Measurements from ENCODE around the gene CFAP100.
A peak's percentile ranks its signal among the peaks of the same experiment; 100 is the strongest.

The CFAP100 gene

DNA sequence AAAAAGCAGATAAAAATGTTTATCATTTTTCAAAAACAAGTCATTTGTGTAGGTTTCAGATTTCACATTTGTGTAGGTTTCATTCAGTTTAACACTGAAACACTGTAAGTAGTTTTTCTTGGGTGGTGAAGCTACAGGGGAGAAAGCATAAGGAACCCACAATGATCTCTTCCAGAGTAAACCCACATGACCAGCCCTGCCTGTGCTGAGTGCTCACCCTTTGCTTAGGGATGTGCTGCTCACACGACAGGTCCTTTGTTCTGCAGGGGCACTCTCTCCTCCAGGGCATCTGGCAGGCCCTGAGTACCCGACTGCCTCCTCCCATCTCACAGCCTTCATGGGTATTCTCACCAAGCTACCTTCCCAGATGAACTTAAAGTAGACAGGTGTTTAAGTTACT, 52.1 kb downstream of the CFAP100 start:
- Histone ChIP-seq H3K36me3 (ENCODE audit: control insufficient read depth in 5 of 5, insufficient read depth in 5 of 5, low read length in 5 of 5) (peaks cover 3 to 56% (median 44%) of the 10 kb centered on the region in 5 donors), H3K27ac (ENCODE audit: low read depth, low read length) (no peak overlapping the region), H3K27me3 (ENCODE audit: control insufficient read depth in 5 of 5, insufficient read depth in 4 of 5, low read length in 5 of 5) (no peaks in the 10 kb centered on the region), H3K4me1 (ENCODE audit: control insufficient read depth in 5 of 5, insufficient read depth in 5 of 5, low read length in 5 of 5) (peaks cover 0 to 13% (median 1%) of the 10 kb centered on the region in 5 donors), H3K4me3 (ENCODE audit: low read depth in 1 of 5, low read length in 5 of 5) (no peak overlapping the region), H3K9ac (ENCODE audit: low read length in 5 of 5) (no peak overlapping the region), H3K9me3 (ENCODE audit: control insufficient read depth in 5 of 5, low read length in 5 of 5) (no peaks in the 10 kb centered on the region)

DNA sequence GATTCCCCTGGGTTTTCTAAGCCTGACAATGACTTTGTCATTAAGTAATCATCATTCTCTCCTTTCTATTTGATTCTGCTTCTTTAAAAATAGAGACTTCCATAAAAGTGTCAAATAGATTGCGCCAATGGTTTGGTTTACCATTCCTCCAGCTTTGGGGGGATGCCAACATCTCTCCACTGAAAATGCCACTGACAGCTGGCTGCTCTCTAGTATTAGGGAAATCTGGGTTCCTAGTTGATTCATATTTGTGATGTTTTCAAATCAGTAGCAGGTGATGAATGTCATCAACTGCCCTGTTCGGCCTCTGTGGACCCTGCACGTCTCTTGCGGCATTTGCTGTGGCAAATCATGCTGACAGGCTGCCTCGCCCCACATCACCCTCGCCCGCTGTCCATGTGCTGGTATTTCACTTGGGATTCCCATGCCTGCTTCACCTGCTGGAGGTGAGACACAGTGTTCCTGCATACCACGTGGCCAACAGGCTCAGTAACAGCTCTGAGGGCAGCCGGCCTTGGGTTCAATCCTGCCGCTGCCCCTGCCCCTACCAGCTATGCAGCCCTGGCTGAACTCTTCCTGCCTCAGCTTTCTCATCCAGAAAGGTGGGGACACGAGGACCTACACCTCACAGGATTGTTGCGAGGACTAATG, 52.9 kb downstream of the CFAP100 start:
- Histone ChIP-seq H3K9ac (ENCODE audit: low read length in 5 of 5) (no peak overlapping the region), H3K4me3 (ENCODE audit: low read depth in 1 of 5, low read length in 5 of 5) (no peak overlapping the region), H3K27ac (ENCODE audit: low read depth, low read length) (no peak overlapping the region), H3K4me1 (ENCODE audit: control insufficient read depth in 5 of 5, insufficient read depth in 5 of 5, low read length in 5 of 5) (peaks cover 0 to 13% (median 1%) of the 10 kb centered on the region in 5 donors), H3K36me3 (ENCODE audit: control insufficient read depth in 5 of 5, insufficient read depth in 5 of 5, low read length in 5 of 5) (peaks cover 3 to 64% (median 48%) of the 10 kb centered on the region in 5 donors), H3K9me3 (ENCODE audit: control insufficient read depth in 5 of 5, low read length in 5 of 5) (no peaks in the 10 kb centered on the region), H3K27me3 (ENCODE audit: control insufficient read depth in 5 of 5, insufficient read depth in 4 of 5, low read length in 5 of 5) (no peaks in the 10 kb centered on the region)

DNA sequence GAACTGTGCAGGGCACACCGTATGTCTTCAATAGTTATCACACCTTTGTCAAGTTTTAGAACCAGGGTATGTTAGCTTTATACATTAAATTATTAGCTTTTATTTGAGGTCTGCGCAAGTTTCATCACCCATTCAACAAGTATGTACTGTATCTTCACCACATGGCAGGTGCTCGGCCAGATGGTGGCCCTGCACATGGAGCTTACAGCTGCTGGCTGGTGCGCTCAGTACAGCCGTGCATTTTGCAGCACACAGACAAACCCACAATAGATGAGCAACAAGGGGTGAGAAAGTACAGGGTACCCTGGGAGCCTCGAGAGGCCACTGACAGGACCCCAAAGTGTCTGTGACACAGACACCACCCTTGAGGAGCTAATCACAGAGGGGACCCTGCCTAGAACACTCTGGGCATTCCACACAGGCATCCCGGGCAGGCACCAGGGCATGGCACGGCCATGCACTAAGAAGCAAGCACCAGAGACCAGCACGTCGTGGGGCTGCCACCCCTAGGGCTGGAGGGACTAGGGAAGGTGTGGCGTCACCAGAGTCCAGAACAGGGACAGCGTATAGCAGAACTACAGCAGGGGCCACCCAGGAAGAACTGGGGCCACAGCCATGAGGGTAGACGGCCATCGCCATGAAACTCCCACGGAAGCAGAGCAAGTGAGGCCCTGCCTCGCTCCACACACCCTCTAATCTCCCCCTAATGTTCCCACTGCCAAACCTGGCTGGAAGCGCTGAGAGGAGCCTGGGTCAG, 53.6 kb downstream of the CFAP100 start:
- Histone ChIP-seq H3K4me1 (ENCODE audit: control insufficient read depth in 5 of 5, insufficient read depth in 5 of 5, low read length in 5 of 5) (peaks cover 0 to 13% (median 1%) of the 10 kb centered on the region in 5 donors), H3K9ac (ENCODE audit: low read length in 5 of 5) (no peak overlapping the region), H3K36me3 (ENCODE audit: control insufficient read depth in 5 of 5, insufficient read depth in 5 of 5, low read length in 5 of 5) (peaks cover 3 to 61% (median 44%) of the 10 kb centered on the region in 5 donors), H3K27me3 (ENCODE audit: control insufficient read depth in 5 of 5, insufficient read depth in 4 of 5, low read length in 5 of 5) (no peaks in the 10 kb centered on the region), H3K27ac (ENCODE audit: low read depth, low read length) (no peak overlapping the region), H3K9me3 (ENCODE audit: control insufficient read depth in 5 of 5, low read length in 5 of 5) (no peaks in the 10 kb centered on the region), H3K4me3 (ENCODE audit: low read depth in 1 of 5, low read length in 5 of 5) (no peak overlapping the region)

DNA sequence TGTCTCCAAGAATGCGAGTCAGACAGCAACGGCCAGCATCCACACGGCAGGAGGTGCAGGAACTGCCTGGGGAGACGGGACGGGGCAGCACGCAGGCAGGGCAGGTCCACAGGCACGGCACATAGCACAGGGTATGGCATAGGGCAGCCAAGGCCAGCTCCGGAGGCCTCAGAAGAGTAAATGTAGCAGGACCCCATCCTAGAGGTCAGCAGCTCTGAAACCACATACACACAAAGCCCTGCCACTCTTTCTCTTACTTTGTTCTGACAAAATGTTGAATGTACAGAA, 54.1 kb downstream of the CFAP100 start:
- H3K4me3 ChIP-seq (ENCODE audit: low read depth in 1 of 5, low read length in 5 of 5), result no peak overlapping the region
- no peak overlapping the region for H3K9ac ChIP-seq (ENCODE audit: low read length in 5 of 5)
- H3K4me1 ChIP-seq (ENCODE audit: control insufficient read depth in 5 of 5, insufficient read depth in 5 of 5, low read length in 5 of 5), result peaks cover 0 to 13% (median 1%) of the 10 kb centered on the region in 5 donors
- H3K36me3 ChIP-seq (ENCODE audit: control insufficient read depth in 5 of 5, insufficient read depth in 5 of 5, low read length in 5 of 5), result peaks cover 3 to 63% (median 45%) of the 10 kb centered on the region in 5 donors
- H3K27ac ChIP-seq (ENCODE audit: low read depth, low read length), result no peak overlapping the region
- no peaks in the 10 kb centered on the region for H3K9me3 ChIP-seq (ENCODE audit: control insufficient read depth in 5 of 5, low read length in 5 of 5)
- no peaks in the 10 kb centered on the region for H3K27me3 ChIP-seq (ENCODE audit: control insufficient read depth in 5 of 5, insufficient read depth in 4 of 5, low read length in 5 of 5)

DNA sequence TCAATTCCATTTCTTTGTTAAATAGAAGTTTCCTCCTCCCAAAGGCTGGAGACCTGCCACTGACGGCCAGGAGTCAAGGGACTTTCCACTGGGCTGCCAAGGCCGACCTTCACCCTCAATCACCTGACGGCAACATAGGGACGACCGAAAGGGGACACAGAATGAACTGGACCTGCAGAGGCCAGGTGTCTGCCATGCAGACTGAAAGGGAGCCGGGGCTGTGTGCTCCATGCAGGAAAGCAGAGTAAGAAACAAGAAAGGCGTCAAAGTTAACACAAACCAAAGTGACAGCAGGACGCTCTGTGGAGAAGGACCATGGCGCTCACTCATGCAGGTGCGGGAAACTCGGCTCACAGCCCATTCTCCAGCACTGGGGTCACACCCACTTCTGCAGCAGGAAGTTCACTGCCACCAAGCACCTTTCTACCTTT, 54.9 kb downstream of the CFAP100 start:
- Histone ChIP-seq H3K36me3 (ENCODE audit: control insufficient read depth in 5 of 5, insufficient read depth in 5 of 5, low read length in 5 of 5) (peaks cover 4 to 67% (median 46%) of the 10 kb centered on the region in 5 donors), H3K4me3 (ENCODE audit: low read depth in 1 of 5, low read length in 5 of 5) (no peak overlapping the region), H3K27ac (ENCODE audit: low read depth, low read length) (no peak overlapping the region)

DNA sequence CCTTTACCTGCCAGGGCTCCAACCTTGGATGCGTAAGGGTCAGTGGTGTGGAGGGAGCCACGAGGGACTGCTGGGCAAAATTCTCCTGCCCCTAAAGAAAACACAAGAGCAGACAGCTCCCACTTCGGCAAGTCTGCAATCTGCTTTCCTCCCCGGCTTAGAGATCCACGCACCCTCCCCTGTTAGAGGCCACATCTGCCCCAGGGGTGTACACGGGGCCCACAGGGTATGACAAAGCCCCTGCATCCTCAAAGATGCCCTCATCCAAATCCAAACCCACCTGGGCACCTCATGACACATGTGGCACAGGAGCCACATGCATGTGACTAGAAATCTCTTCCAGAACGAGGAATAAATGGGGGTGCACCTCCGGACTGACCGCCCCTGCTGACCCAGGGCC, 55.5 kb downstream of the CFAP100 start:
- H3K4me1 ChIP-seq (ENCODE audit: control insufficient read depth in 5 of 5, insufficient read depth in 5 of 5, low read length in 5 of 5), result peaks cover 0 to 12% (median 7%) of the 10 kb centered on the region in 5 donors
- no peaks in the 10 kb centered on the region for H3K9me3 ChIP-seq (ENCODE audit: control insufficient read depth in 5 of 5, low read length in 5 of 5)
- H3K4me3 ChIP-seq (ENCODE audit: low read depth in 1 of 5, low read length in 5 of 5), result no peak overlapping the region
- no peaks in the 10 kb centered on the region for H3K27me3 ChIP-seq (ENCODE audit: control insufficient read depth in 5 of 5, insufficient read depth in 4 of 5, low read length in 5 of 5)
- no peak overlapping the region for H3K27ac ChIP-seq (ENCODE audit: low read depth, low read length)
- H3K9ac ChIP-seq (ENCODE audit: low read length in 5 of 5), result no peak overlapping the region
- peaks cover 5 to 66% (median 46%) of the 10 kb centered on the region in 5 donors for H3K36me3 ChIP-seq (ENCODE audit: control insufficient read depth in 5 of 5, insufficient read depth in 5 of 5, low read length in 5 of 5)

More for the DNA sequence above, 54.9 kb downstream of the CFAP100 start:
- no peaks in the 10 kb centered on the region for H3K27me3 ChIP-seq (ENCODE audit: control insufficient read depth in 5 of 5, insufficient read depth in 4 of 5, low read length in 5 of 5)
- H3K9ac ChIP-seq (ENCODE audit: low read length in 5 of 5), result no peak overlapping the region
- peaks cover 0 to 13% (median 4%) of the 10 kb centered on the region in 5 donors for H3K4me1 ChIP-seq (ENCODE audit: control insufficient read depth in 5 of 5, insufficient read depth in 5 of 5, low read length in 5 of 5)
- no peaks in the 10 kb centered on the region for H3K9me3 ChIP-seq (ENCODE audit: control insufficient read depth in 5 of 5, low read length in 5 of 5)

DNA sequence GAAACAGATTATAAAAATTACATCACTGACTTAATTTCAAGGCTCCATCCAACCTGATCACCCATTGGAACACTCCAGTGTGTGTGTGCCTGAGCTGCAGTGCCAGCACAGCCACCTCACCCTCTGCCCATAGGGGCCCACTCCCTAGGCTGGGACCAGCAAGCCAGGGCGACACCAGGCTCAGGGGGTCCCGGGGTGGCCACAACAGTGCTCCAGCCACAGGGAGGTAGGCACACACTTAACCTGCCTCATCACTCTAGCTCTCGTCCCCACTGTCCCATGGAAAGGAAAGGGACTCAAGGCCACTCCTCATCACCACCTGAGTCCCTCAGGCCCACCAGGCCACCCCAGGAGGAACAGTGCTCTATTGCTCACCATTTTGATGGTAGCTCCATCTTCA, 56.0 kb downstream of the CFAP100 start:
- H3K9ac ChIP-seq (ENCODE audit: low read length in 5 of 5), result peak overlapping the region in 1 of 5 donors; percentile 13
- H3K27me3 ChIP-seq (ENCODE audit: control insufficient read depth in 5 of 5, insufficient read depth in 4 of 5, low read length in 5 of 5), result no peaks in the 10 kb centered on the region
- H3K4me1 ChIP-seq (ENCODE audit: control insufficient read depth in 5 of 5, insufficient read depth in 5 of 5, low read length in 5 of 5), result peaks cover 0 to 7% (median 4%) of the 10 kb centered on the region in 5 donors
- peaks cover 5 to 66% (median 46%) of the 10 kb centered on the region in 5 donors for H3K36me3 ChIP-seq (ENCODE audit: control insufficient read depth in 5 of 5, insufficient read depth in 5 of 5, low read length in 5 of 5)
- no peak overlapping the region for H3K27ac ChIP-seq (ENCODE audit: low read depth, low read length)
- H3K4me3 ChIP-seq (ENCODE audit: low read depth in 1 of 5, low read length in 5 of 5), result no peak overlapping the region
- H3K9me3 ChIP-seq (ENCODE audit: control insufficient read depth in 5 of 5, low read length in 5 of 5), result no peaks in the 10 kb centered on the region

DNA sequence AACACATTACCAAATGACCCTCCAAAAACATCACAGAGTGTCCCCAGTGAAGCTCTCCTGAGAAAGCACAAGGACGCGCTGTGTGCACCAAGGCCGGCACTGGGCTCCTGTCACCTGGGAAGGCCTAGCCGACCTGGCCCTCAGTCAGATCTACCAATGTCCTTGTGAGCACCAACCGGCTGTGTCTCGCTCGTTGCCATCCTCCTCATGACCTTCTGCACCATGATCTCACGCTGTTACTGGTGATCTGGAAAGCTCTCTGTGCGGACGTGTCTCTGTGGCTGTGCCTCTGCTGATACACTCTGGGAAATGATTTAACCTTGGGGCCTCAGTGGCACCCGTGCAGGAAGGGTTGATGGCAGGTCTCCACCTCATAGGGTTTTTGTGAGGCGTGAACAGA, 56.8 kb downstream of the CFAP100 start:
- no peaks in the 10 kb centered on the region for H3K9me3 ChIP-seq (ENCODE audit: control insufficient read depth in 5 of 5, low read length in 5 of 5)
- peaks cover 5 to 71% (median 52%) of the 10 kb centered on the region in 5 donors for H3K36me3 ChIP-seq (ENCODE audit: control insufficient read depth in 5 of 5, insufficient read depth in 5 of 5, low read length in 5 of 5)
- no peak overlapping the region for H3K27ac ChIP-seq (ENCODE audit: low read depth, low read length)
- no peak overlapping the region for H3K4me3 ChIP-seq (ENCODE audit: low read depth in 1 of 5, low read length in 5 of 5)
- H3K27me3 ChIP-seq (ENCODE audit: control insufficient read depth in 5 of 5, insufficient read depth in 4 of 5, low read length in 5 of 5), result no peaks in the 10 kb centered on the region
- H3K4me1 ChIP-seq (ENCODE audit: control insufficient read depth in 5 of 5, insufficient read depth in 5 of 5, low read length in 5 of 5), result peaks cover 0 to 9% (median 0%) of the 10 kb centered on the region in 5 donors
- no peak overlapping the region for H3K9ac ChIP-seq (ENCODE audit: low read length in 5 of 5)

DNA sequence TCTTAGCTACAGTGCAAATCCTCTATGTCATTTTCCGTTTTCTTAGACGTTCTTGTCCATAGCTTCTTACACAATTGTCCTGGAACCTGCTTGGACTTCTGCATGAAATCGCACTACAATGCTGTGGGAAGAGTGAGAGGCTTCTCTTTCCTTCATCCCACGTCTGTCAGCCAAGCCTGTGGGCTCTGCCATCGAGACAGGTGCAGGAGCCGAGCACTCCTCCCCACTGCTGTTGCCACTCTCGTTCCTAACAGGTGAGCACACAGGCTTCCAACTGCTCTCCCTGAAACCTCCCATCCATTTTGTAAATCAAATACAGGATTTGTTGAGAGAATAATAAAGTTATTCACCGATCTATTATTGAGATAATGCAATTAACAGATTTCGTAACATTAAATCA, 57.5 kb downstream of the CFAP100 start:
- Histone ChIP-seq H3K4me1 (ENCODE audit: control insufficient read depth in 5 of 5, insufficient read depth in 5 of 5, low read length in 5 of 5) (peaks cover 0 to 12% (median 0%) of the 10 kb centered on the region in 5 donors), H3K4me3 (ENCODE audit: low read depth in 1 of 5, low read length in 5 of 5) (no peak overlapping the region), H3K9me3 (ENCODE audit: control insufficient read depth in 5 of 5, low read length in 5 of 5) (no peaks in the 10 kb centered on the region), H3K27ac (ENCODE audit: low read depth, low read length) (no peak overlapping the region), H3K9ac (ENCODE audit: low read length in 5 of 5) (no peak overlapping the region), H3K27me3 (ENCODE audit: control insufficient read depth in 5 of 5, insufficient read depth in 4 of 5, low read length in 5 of 5) (no peaks in the 10 kb centered on the region), H3K36me3 (ENCODE audit: control insufficient read depth in 5 of 5, insufficient read depth in 5 of 5, low read length in 5 of 5) (peaks cover 5 to 78% (median 59%) of the 10 kb centered on the region in 5 donors)

DNA sequence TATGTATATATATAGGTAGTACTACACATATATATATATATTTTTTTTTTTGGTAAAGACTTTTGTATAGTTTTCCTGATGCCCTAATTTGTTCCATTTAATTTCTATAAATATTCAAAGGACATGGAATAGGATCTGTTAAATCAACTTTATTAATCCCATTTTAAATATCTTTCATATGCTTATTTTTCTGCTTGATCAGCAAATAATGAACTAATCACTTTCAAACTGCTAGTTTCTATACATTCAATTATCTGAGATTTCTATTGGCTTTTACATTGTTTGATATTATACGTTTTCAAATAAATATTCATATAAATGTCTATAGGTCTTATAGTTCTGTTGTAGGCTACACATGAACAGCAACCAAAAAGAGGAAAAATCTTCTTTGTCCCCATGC, 59.3 kb downstream of the CFAP100 start:
- H3K36me3 ChIP-seq (ENCODE audit: control insufficient read depth in 5 of 5, insufficient read depth in 5 of 5, low read length in 5 of 5), result peaks cover 10 to 77% (median 62%) of the 10 kb centered on the region in 5 donors
- H3K9me3 ChIP-seq (ENCODE audit: control insufficient read depth in 5 of 5, low read length in 5 of 5), result no peaks in the 10 kb centered on the region
- H3K9ac ChIP-seq (ENCODE audit: low read length in 5 of 5), result no peak overlapping the region
- no peak overlapping the region for H3K27ac ChIP-seq (ENCODE audit: low read depth, low read length)
- H3K4me3 ChIP-seq (ENCODE audit: low read depth in 1 of 5, low read length in 5 of 5), result no peak overlapping the region
- no peaks in the 10 kb centered on the region for H3K27me3 ChIP-seq (ENCODE audit: control insufficient read depth in 5 of 5, insufficient read depth in 4 of 5, low read length in 5 of 5)
- peaks cover 0 to 12% (median 0%) of the 10 kb centered on the region in 5 donors for H3K4me1 ChIP-seq (ENCODE audit: control insufficient read depth in 5 of 5, insufficient read depth in 5 of 5, low read length in 5 of 5)
